GM18870 (cell line): ENCODE data around the gene NSD1.

Experiments used
- ATAC-seq: cut with Tn5 transposase; IDR thresholded peaks from one replicate; pipeline ENCODE4 v1.9.1; 2021; ENCODE audit warnings: moderate library complexity; ENCODE audit not compliant: unreplicated experiment

The NSD1 gene

GRCh38 chr5:177269976-177270375 is 136.4 kb downstream of the NSD1 start:
- no peak for ATAC-seq

DNA sequence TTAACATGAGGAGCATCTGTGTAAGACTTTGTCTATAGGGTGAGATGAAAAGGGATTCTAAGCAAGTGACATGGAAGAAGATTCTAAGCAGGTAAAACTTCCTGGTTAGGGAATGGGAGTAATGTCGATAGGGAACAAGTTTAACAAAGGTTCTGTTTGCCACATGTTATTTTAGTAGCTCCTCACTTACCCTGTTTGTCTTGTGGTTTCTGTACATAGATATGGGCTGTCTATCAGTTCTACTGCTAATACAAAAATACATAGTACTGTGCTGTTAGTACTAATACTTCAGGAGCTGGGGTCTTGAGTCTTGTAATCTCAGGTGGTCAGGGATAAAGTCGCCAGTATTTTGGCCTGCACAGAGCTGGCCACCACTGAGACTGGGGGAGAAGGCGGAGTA is 137.1 kb downstream of the NSD1 start:
- ATAC-seq = no peak

DNA sequence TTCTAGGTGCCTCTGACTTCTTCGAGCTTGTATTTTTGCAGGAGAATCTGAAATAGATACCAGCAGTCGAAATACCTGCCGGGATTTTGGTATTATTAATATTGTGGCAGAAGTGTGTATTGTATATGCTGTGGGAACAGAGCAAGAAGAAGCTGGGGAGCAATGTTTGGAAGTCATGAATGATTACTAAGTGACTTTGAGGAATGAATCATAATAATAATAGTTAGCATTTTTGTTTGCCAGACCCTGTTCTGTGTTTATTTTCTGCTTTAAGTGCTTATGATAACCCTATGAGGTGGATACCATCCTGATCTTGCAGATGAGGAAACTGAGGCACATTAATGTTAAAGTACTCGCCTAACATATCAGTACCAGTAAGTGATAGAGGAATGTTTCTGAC is 137.5 kb downstream of the NSD1 start:
- no peak for ATAC-seq

DNA sequence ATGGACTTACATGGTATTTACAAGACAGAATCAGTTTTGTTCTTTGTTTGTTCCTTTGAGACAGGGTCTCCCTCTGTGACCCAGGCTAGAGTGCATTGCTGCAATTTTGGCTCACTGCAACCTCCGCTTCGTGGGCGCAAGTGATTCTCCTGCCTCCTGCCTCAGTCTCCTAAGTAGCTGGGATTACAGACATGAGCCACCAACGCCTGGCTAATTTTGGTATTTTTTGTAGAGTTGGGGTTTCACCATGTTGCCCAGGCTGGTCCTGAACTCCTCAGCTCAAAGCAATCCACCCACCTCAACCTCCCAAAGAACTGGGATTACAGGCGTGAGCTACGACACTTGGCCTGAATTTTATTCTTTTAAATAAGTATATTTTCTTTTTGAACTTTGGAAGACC is 142.3 kb downstream of the NSD1 start:
- ATAC-seq = no peak

DNA sequence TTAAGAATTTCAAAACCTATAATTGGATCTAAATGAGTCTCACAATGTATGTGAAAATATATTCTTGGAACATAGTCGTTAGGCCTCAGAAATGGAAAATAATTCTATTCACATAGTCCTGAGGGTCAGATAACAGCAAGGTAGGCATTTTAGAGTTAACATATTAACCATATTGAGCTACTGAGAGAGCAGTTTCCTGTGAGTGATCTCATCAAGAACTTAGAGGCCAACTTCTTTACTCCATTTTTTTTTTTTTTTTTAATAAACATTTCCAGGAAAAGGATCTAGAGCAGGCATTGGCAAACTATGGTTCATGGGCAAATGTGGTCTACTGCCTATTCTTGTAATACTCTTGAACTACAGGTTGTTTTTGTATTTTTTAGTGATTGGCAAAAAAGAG is 143.3 kb downstream of the NSD1 start:
- no peak for ATAC-seq

DNA sequence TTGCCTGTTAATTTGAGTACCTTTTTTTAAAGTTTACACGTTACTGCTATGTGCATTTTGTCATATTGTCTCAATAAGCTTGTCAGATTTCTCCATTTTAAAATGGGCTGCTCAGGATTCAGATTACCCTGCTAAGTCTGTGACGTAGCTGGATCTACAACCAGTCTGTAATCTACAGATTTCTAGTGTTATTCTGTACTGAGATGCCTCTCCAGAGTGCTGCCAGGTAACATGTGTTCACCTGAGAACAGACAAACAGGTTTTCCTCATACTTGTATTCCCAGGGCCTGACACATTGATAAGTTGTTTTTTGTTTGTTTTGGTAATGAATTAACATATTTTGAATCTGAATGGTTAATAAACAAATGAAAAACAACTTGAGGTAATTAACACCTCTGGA is 154.6 kb downstream of the NSD1 start:
- ATAC-seq = no peak

GRCh38 chr5:177290816-177291596 is 157.4 kb downstream of the NSD1 start:
- no peak for ATAC-seq

DNA sequence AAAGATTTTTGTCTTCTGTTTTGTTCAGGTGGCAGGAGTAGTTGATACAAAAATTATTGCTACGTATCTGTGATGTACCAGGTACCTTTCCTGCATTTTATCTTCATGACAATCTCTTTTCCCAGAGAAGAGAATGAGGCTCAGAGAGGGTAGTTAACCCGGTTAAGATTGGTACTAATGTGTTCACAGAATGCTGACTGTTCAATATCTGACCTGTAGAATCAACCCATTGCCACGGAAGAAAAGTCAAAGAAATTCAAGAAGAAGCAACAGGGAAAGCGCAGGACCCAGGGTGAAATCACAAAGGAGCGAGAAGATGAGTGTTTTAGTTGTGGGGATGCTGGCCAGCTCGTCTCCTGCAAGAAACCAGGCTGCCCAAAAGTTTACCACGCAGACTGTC is 158.2 kb downstream of the NSD1 start:
- no peak for ATAC-seq

GRCh38 chr5:177293819-177294581 is 160.4 kb downstream of the NSD1 start:
- no peak for ATAC-seq

- no peak for ATAC-seq
Measured at GRCh38 chr5:177294632-177295031, 161.1 kb downstream of the NSD1 start.

GRCh38 chr5:177295924-177296323 is 162.4 kb downstream of the NSD1 start:
- no peak for ATAC-seq

GRCh38 chr5:177296581-177296980 is 163.0 kb downstream of the NSD1 start:
- no peak for ATAC-seq

DNA sequence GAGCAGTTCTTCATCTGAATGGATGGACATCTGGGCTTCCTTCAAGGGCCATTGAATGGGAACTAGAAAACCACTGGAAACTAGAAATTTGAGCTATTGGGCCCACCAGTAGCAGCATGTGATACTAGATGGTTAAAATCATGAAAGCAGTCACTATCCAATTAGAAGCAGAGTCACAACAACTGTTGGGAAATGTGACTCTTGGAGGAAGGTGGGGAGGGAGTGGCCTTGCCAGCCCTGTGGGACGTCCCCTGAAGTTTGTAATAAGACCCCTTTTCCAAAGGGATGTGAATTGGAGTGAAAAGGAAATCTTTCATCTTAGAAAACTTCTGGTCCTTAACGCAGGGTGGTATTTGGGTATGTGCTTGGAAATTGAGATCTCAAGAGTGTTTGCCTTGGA is 164.3 kb downstream of the NSD1 start:
- no peak for ATAC-seq

DNA sequence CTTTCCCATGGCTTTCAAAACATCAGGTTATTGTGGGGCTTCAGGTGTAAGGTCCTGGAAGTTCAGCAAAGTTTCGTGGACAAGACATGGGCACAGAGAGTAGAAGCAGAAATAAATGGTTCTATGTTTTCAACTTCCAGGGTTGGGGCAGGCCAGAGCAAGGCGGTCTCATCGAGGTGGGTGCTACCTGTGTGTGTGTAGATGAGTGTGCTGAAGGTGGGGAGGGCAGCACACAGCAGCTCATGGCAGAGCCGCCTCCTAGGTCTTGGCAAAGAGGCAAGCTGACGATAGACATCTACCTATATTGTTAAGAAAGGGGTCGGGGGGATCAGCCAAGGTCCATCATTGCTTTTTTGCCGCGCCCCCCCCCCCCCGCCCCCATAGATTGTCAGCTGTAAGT is 166.1 kb downstream of the NSD1 start:
- ATAC-seq = no peak

DNA sequence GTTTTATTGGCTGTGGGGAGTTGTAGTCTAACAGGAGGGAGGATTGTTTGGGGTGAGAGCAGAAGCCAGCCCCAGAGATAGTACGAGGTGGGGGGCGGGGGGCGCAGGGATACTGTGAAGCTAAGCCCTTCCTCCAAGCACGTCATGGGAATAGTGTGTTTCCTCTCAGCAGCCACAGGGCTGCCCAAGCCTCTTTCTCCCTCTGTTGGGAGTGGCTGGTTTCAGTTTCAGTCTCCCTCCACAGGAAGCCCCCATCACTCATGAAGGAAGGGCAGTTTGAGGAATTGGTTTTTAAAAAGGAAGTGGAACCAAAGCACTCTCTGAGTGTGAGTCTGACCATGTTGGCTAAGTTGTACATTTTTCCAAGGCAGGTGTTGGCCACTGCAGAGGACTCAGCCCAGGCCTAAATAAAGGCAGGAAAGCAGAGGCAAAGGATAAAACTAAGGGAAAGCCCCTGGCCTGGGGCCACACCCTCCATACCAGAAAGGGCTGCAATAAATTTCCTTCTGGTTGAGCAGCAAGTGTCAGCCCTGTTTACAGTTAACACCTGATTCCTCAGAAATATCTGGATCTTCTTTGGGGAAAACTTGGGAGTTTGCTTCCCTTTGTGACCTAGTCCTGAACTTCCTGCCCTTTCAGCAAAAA is 166.8 kb downstream of the NSD1 start:
- peak; percentile 56 for ATAC-seq

- ATAC-seq = no peak
Measured at GRCh38 chr5:177300951-177301350, 167.4 kb downstream of the NSD1 start.

- no peak for ATAC-seq
Measured at GRCh38 chr5:177301503-177302165, 168.1 kb downstream of the NSD1 start.

DNA sequence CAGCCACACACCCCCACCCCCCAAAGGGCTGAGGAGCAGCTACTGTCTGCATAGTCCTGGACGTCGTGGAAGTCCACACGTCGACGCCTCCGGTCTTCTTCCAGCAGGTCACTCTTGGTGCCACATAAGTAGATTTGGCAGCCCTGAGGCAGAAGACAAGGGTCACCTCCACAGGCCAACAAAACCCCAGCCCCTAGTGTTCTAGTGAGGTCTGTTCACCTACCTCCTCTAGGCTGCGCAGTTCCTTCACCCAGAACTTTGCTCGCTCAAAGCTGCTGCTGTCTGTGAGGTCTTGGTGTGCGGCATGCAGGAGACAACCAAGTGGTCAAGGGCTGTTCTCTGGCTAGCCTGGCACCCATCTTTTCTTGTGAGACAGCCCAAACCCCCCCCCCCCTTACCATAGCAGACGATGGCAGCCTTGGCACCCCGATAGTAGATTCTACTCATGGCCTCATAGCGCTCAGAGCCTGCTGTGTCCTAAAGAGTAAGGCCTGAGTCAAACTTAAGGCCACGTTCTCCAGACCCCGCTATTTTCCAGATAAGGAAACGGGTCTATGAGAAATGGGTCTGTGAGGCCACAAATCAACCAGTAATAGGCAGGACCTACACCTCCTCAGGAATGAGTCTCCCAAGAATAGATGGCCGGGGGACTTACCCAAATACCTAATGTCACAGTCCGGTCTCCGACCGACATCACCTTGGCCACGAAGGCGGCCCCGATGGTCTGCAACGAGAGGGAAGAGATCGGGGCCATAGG is 169.0 kb downstream of the NSD1 start:
- ATAC-seq = no peak

- no peak for ATAC-seq
Measured at GRCh38 chr5:177303121-177303924, 169.8 kb downstream of the NSD1 start, which contains the start of the genes PRELID1 and RAB24. Gene PRELID1 (plus strand): TSS chr5:177303799. CDS start chr5:177303986, 187 bp downstream. Gene RAB24 (minus strand): TSS chr5:177303719. CDS start chr5:177303288, 431 bp downstream.
